ENCODE measurements around the gene ANKLE1.

DNA sequence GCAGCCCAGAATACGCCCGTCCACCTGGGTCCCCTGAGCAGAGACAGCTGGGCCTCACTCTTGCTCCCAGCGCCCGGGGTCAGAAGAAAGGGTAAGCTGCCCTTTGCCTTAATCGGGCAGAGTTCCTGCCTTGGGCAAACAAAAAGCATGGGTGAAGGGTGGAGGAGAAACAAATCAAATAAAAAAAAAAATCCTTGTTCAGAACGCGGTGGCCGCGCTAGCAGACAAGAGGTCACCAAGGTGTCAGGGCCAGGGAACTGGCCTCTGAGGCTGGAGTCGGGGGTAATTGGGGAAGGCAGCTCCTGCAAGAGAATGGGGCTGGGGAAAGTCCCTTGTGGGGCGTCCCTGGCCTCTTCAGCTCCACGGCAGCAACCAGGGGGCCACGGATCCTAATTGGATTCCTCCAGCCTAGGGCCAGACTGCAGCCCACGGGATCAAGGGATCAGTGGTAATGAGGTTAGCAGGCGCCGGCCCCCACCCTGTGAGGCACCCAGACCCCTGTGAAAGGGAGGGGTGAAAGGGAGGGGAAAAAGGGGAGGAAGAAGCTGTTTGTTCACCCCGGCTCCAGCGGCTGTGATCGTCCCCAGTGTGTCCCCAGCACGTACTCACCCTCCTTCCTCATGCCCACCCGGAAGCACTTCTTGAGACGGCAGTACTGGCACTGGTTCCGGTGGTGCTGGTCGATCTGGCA is 41.5 kb upstream of the ANKLE1 start:
- TF ChIP-seq, protein P1, sequence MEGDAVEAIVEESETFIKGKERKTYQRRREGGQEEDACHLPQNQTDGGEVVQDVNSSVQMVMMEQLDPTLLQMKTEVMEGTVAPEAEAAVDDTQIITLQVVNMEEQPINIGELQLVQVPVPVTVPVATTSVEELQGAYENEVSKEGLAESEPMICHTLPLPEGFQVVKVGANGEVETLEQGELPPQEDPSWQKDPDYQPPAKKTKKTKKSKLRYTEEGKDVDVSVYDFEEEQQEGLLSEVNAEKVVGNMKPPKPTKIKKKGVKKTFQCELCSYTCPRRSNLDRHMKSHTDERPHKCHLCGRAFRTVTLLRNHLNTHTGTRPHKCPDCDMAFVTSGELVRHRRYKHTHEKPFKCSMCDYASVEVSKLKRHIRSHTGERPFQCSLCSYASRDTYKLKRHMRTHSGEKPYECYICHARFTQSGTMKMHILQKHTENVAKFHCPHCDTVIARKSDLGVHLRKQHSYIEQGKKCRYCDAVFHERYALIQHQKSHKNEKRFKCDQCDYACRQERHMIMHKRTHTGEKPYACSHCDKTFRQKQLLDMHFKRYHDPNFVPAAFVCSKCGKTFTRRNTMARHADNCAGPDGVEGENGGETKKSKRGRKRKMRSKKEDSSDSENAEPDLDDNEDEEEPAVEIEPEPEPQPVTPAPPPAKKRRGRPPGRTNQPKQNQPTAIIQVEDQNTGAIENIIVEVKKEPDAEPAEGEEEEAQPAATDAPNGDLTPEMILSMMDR (IDR thresholded peaks at IDR 0.05 in 8 of 11, conservative IDR thresholded peaks at IDR 0.05 in 3 of 11) = no peak
- no peak for TF ChIP-seq POLR2A (IDR thresholded peaks at IDR 0.05)

Measured in spleen (tissue), 7 donors.